ENCODE measurements around the gene IRX4. TPM values are rescaled to one million over a fixed set of nuclear protein-coding genes. Genes with fewer than 3 reads are reported as not detected.
"Not testable (repeated sequence)": the region's sequence is repeated elsewhere in the genome, so short reads cannot be mapped to it uniquely, and the experiment has no call there.

The IRX4 gene
- total and polyA plus RNA-seq, 4 donors, result not detected

GRCh38 chr5:1843761-1844160 is 39.0 kb downstream of the IRX4 start:
- DNase-seq (ENCODE audit: low spot score); H3K27me3 ChIP-seq (ENCODE audit: control insufficient read depth in 4 of 4, insufficient read depth in 4 of 4, low read length in 3 of 4): not testable (repeated sequence)
- WGBS, result 84% methylated on average over 10 of the region's 10 CpGs

DNA sequence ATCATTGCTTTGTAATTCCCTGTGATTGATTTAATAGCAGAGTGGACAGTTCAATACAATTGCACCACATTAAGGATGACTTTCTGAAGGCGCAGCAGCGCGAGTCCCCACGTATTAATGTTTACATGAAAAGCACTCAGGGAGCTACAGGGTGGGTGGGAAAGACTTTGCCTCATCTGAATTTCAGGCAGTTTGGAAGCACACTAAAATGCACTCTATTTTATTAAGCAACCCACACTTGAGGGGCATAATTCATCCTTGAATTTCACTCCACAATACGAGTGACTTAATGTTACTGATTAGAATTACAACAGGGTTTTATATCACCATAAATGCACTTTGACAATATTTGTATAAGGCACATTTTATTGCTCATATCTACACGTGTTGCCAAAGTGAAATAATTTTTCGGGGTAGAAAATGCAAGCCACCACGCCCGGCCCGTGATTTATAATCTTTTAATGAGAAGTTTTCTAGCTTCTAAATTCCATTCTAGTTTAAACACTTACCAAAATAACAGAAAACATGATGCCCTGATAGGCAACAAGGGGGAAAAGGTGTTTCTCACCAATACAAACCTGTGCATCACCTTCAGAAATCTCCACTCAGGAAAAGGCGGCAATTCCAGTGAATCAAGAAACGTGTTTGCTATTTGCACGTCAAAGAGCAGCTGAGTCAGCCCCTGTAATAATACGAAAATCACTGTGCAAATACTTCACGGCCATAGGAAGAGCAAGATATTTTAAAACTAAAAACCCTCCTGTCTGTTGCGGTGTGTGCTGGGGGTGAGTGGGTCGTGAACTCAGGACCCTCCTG is 40.5 kb downstream of the IRX4 start:
- Histone ChIP-seq H3K9ac (ENCODE audit: low read depth in 1 of 2, low read length in 2 of 2) (no peak overlapping the region), H3K4me1 (ENCODE audit: control insufficient read depth in 4 of 4, insufficient read depth in 4 of 4, low read length in 3 of 4) (no peaks in the 10 kb centered on the region)
- DNase-seq (ENCODE audit: low spot score), result no peak

More at GRCh38 chr5:1843761-1844160, 39.0 kb downstream of the IRX4 start:
- H3K4me3 ChIP-seq (ENCODE audit: low read depth in 1 of 3, low read length in 3 of 3); H3K27ac ChIP-seq (ENCODE audit: low read depth in 1 of 2, low read length in 2 of 2); H3K9me3 ChIP-seq (ENCODE audit: control insufficient read depth in 4 of 4, low read length in 3 of 4); H3K9ac ChIP-seq (ENCODE audit: low read depth in 1 of 2, low read length in 2 of 2); H3K4me1 ChIP-seq (ENCODE audit: control insufficient read depth in 4 of 4, insufficient read depth in 4 of 4, low read length in 3 of 4); H3K36me3 ChIP-seq (ENCODE audit: control insufficient read depth in 4 of 4, insufficient read depth in 3 of 4, low read depth in 1 of 4, low read length in 3 of 4): not testable (repeated sequence)

GRCh38 chr5:1840741-1841521 is 41.8 kb downstream of the IRX4 start:
- Histone ChIP-seq H3K4me3 (ENCODE audit: low read depth in 1 of 3, low read length in 3 of 3) (no peak overlapping the region), H3K9ac (ENCODE audit: low read depth in 1 of 2, low read length in 2 of 2) (no peak overlapping the region), H3K9me3 (ENCODE audit: control insufficient read depth in 4 of 4, low read length in 3 of 4) (no peaks in the 10 kb centered on the region), H3K27ac (ENCODE audit: low read depth in 1 of 2, low read length in 2 of 2) (no peak overlapping the region), H3K27me3 (ENCODE audit: control insufficient read depth in 4 of 4, insufficient read depth in 4 of 4, low read length in 3 of 4) (no peaks in the 10 kb centered on the region), H3K36me3 (ENCODE audit: control insufficient read depth in 4 of 4, insufficient read depth in 3 of 4, low read depth in 1 of 4, low read length in 3 of 4) (no peaks in the 10 kb centered on the region), H3K4me1 (ENCODE audit: control insufficient read depth in 4 of 4, insufficient read depth in 4 of 4, low read length in 3 of 4) (no peaks in the 10 kb centered on the region)
- TF ChIP-seq YY1 (IDR thresholded peaks at IDR 0.05) (no peak), CTCF (IDR thresholded peaks at IDR 0.05; ENCODE audit: low read depth, low read length, missing input control) (no peak), RAD21 (IDR thresholded peaks at IDR 0.05) (no peak), FOXA1 (IDR thresholded peaks at IDR 0.05) (no peak), TAF1 (conservative IDR thresholded peaks at IDR 0.05) (no peak), SP1 (IDR thresholded peaks at IDR 0.05) (no peak), FOXA2 (IDR thresholded peaks at IDR 0.05) (no peak), NR2F2 (IDR thresholded peaks at IDR 0.05) (no peak), RXRA (IDR thresholded peaks at IDR 0.05) (no peak), GABPA (IDR thresholded peaks at IDR 0.05 in 1 of 2, conservative IDR thresholded peaks at IDR 0.05 in 1 of 2) (no peak), HNF4G (IDR thresholded peaks at IDR 0.05) (no peak), REST (IDR thresholded peaks at IDR 0.05) (no peak), HNF4A (conservative IDR thresholded peaks at IDR 0.05) (no peak)
- TF ChIP-seq, protein P1, sequence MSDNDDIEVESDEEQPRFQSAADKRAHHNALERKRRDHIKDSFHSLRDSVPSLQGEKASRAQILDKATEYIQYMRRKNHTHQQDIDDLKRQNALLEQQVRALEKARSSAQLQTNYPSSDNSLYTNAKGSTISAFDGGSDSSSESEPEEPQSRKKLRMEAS (IDR thresholded peaks at IDR 0.05), result no peak
- TF ChIP-seq, protein P2, sequence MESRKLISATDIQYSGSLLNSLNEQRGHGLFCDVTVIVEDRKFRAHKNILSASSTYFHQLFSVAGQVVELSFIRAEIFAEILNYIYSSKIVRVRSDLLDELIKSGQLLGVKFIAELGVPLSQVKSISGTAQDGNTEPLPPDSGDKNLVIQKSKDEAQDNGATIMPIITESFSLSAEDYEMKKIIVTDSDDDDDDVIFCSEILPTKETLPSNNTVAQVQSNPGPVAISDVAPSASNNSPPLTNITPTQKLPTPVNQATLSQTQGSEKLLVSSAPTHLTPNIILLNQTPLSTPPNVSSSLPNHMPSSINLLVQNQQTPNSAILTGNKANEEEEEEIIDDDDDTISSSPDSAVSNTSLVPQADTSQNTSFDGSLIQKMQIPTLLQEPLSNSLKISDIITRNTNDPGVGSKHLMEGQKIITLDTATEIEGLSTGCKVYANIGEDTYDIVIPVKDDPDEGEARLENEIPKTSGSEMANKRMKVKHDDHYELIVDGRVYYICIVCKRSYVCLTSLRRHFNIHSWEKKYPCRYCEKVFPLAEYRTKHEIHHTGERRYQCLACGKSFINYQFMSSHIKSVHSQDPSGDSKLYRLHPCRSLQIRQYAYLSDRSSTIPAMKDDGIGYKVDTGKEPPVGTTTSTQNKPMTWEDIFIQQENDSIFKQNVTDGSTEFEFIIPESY (IDR thresholded peaks at IDR 0.05), result no peak
- DNase-seq (ENCODE audit: low spot score), result no peak
- 57% methylated on average over 31 of the region's 31 CpGs for WGBS

More for the DNA sequence above, 40.5 kb downstream of the IRX4 start:
- WGBS, result 77% methylated on average over 17 of the region's 17 CpGs
- no peaks in the 10 kb centered on the region for H3K9me3 ChIP-seq (ENCODE audit: control insufficient read depth in 4 of 4, low read length in 3 of 4)
- no peak overlapping the region for H3K4me3 ChIP-seq (ENCODE audit: low read depth in 1 of 3, low read length in 3 of 3)
- no peak overlapping the region for H3K27ac ChIP-seq (ENCODE audit: low read depth in 1 of 2, low read length in 2 of 2)
- TF ChIP-seq FOXA1 (IDR thresholded peaks at IDR 0.05), result no peak
- no peaks in the 10 kb centered on the region for H3K36me3 ChIP-seq (ENCODE audit: control insufficient read depth in 4 of 4, insufficient read depth in 3 of 4, low read depth in 1 of 4, low read length in 3 of 4)
- no peaks in the 10 kb centered on the region for H3K27me3 ChIP-seq (ENCODE audit: control insufficient read depth in 4 of 4, insufficient read depth in 4 of 4, low read length in 3 of 4)
